GM12891 (cell line): ENCODE measurements around the gene ISG15.

Experiments used
- DNase-seq: peaks from one replicate; pipeline ENCODE4 v3.0.0; 2011; ENCODE audit warnings: low spot score; ENCODE audit not compliant: insufficient read length
- FAIRE-seq: peaks from 2 replicates; lab custom pipeline; 2011; peaks lifted over from hg19 to GRCh38; lab: Jason Lieb, UNC
- PAX5 ChIP-seq: IDR thresholded peaks from 2 replicates; pipeline ENCODE4 v1.6.1; 2011; ENCODE audit warnings: low read length, moderate library complexity, mild to moderate bottlenecking; ENCODE audit not compliant: insufficient read depth, severe bottlenecking
- POLR2A ChIP-seq: IDR thresholded peaks from 2 replicates; pipeline ENCODE4 v1.6.1; 2011; ENCODE audit warnings: low read depth, low read length, control low read depth
- POLR2AphosphoS5 ChIP-seq: IDR thresholded peaks from 2 replicates; pipeline ENCODE4 v1.6.1; 2011; ENCODE audit warnings: low read depth, low read length, control low read depth
- POU2F2 ChIP-seq: IDR thresholded peaks from 2 replicates; pipeline ENCODE4 v1.6.1; 2011; ENCODE audit warnings: low read depth, mild to moderate bottlenecking, control low read depth, low read length, moderate library complexity
- SPI1 ChIP-seq: IDR thresholded peaks from 2 replicates; pipeline ENCODE4 v1.6.1; 2011; ENCODE audit warnings: low read depth, low read length, control low read depth
- TAF1 ChIP-seq: IDR thresholded peaks from 2 replicates; pipeline ENCODE4 v1.6.1; 2011; ENCODE audit warnings: low read depth, low read length, control low read depth

The ISG15 gene

DNA sequence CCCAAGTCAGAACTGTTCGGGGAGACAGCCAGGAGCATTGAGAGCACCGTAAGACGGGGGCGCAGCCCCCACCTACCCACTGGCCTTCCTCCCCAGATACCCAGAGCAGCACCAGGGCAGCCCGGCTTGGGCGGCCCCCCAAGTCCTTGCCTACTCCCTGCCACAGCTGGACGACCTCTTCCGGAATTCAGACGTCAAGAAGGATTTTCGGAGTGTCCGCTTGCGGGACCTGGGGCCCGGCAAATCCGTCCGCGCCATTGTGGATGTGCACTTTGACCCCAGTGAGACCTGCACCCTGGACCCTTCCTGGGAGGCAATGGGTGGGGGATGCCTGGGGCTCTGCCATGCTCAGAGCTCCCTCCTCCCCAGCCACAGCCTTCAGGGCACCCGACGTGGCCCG lies 34.1 kb downstream of the ISG15 start:
- DNase-seq (no peak), FAIRE-seq (no peak)
- TF ChIP-seq POU2F2 (no peak), TAF1 (no peak), POLR2AphosphoS5 (no peak), SPI1 (no peak), POLR2A (no peak), PAX5 (no peak)

DNA sequence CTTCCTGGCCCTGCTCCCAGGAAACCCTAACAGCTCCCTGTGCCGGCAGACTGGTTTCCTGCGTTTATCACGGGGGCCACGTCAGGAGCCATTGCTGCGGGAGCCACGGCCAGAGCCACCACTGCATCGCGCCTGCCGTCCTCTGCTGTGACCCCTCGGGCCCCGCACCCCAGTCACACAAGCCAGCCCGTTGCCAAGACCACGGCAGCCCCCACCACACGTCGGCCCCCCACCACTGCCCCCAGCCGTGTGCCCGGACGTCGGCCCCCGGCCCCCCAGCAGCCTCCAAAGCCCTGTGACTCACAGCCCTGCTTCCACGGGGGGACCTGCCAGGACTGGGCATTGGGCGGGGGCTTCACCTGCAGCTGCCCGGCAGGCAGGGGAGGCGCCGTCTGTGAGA lies 34.7 kb downstream of the ISG15 start:
- FAIRE-seq (no peak), DNase-seq (no peak)
- no peak for TF ChIP-seq TAF1
- no peak for TF ChIP-seq SPI1
- TF ChIP-seq POLR2AphosphoS5: no peak
- no peak for TF ChIP-seq POLR2A
- no peak for TF ChIP-seq POU2F2
- no peak for TF ChIP-seq PAX5

DNA sequence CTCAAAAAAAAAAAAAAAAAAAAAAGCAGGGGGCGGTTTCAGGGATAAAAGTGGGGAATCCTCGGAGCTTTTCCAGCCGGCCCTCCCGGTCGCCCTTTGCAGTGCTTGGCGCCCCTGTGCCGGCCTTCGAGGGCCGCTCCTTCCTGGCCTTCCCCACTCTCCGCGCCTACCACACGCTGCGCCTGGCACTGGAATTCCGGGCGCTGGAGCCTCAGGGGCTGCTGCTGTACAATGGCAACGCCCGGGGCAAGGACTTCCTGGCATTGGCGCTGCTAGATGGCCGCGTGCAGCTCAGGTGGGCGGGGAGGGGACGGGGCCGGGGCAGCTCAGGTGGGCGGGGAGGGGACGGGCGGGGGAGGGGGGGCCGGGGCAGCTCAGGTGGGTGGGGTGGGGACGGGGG lies 35.5 kb downstream of the ISG15 start:
- DNase-seq: no peak
- no peak for FAIRE-seq
- TF ChIP-seq POLR2AphosphoS5 (no peak), TAF1 (no peak), SPI1 (no peak), POLR2A (no peak), POU2F2 (no peak), PAX5 (no peak)

- no peak for TF ChIP-seq POLR2A
- no peak for FAIRE-seq
- DNase-seq: no peak
These were observed 36.2 kb downstream of the ISG15 start for GRCh38 chr1:1049318-1050165.

DNA sequence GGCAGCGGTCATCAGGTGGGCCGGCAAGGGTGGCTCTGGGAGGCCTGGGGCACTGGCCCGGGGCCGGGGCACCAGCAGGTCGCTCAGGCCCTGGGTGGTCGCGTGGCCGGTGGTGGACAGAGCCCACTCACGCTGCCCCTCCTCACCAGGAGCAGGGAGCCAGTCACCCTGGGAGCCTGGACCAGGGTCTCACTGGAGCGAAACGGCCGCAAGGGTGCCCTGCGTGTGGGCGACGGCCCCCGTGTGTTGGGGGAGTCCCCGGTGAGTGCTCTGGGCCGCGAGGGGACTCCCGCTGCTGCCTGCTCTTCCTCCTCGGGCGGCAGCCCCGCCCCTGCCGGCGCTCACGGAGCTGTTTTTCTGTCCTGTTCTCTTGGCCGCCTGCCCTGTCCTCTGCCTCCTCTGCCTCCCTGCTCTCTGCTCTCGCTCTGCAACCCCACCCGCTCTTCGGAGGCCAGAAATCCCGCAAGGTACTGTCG lies 37.3 kb downstream of the ISG15 start:
- no peak for FAIRE-seq
- no peak for DNase-seq
- peak; percentile 29 for TF ChIP-seq PAX5
- 0 out of 2 replicates have a peak, but pooled peaks have one; percentile 12 for TF ChIP-seq SPI1
- TF ChIP-seq POLR2AphosphoS5: no peak

DNA sequence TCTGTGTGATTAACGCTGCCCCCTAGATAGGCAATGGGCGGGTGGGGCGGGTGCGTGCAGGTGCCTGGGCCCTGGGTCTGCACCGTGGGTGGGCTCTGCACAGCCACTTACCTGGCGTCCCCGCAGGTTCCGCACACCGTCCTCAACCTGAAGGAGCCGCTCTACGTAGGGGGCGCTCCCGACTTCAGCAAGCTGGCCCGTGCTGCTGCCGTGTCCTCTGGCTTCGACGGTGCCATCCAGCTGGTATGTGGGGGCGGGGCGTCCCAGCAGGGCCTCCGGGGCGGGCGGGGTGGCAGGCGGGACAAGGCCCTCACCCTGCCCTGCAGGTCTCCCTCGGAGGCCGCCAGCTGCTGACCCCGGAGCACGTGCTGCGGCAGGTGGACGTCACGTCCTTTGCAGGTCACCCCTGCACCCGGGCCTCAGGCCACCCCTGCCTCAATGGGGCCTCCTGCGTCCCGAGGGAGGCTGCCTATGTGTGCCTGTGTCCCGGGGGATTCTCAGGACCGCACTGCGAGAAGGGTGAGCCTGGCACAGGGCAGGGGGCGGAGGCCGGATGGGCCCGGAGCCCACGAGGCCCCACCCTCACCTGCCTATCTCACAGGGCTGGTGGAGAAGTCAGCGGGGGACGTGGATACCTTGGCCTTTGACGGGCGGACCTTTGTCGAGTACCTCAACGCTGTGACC lies 38.0 kb downstream of the ISG15 start:
- FAIRE-seq (no peak), DNase-seq (no peak)
- TF ChIP-seq PAX5: no peak
- TF ChIP-seq TAF1: no peak
- TF ChIP-seq POLR2A: no peak
- TF ChIP-seq POU2F2: no peak
- no peak for TF ChIP-seq SPI1
- no peak for TF ChIP-seq POLR2AphosphoS5

DNA sequence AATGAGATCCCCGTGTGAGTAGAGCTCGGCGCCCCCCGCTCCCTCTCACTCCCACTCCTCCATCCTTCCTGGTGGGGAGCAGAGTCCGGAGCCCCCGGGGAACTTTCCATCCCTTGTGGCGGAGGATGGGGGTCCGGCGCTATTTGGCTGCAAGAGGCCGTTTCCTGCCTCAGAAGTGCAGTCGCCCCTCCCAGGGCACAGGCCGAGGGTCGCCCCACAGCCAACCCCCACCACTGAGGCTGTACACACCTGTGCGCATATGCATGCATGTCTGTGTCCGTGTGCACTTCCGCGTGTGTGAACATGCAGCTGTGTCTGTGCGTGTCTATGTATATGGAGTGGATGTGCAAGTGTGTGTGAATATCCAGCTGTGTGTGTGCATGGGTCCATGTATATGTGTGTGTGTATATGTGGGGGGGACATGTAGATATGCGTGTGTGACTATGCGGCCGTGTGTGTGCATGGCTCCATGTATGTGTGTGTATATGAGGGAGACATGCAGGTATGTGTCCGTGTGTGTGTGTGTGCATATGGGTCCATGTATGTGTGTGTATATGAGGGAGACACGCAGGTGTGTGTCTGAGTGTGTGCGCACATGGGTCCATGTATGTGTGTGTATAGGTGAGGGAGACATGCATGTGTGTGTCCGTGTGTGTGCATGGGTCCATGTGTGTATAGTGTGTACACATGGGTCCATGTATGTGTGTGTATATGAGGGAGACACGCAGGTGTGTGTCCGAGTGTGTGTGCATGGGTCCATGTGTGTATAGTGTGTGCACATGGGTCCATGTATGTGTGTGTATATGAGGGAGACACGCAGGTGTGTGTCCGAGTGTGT lies 38.9 kb downstream of the ISG15 start:
- TF ChIP-seq POU2F2: no peak
- TF ChIP-seq SPI1: no peak
- no peak for TF ChIP-seq PAX5
- no peak for TF ChIP-seq POLR2AphosphoS5
- no peak for TF ChIP-seq TAF1
- TF ChIP-seq POLR2A: no peak
- FAIRE-seq (peak; percentile 60), DNase-seq (no peak)

DNA sequence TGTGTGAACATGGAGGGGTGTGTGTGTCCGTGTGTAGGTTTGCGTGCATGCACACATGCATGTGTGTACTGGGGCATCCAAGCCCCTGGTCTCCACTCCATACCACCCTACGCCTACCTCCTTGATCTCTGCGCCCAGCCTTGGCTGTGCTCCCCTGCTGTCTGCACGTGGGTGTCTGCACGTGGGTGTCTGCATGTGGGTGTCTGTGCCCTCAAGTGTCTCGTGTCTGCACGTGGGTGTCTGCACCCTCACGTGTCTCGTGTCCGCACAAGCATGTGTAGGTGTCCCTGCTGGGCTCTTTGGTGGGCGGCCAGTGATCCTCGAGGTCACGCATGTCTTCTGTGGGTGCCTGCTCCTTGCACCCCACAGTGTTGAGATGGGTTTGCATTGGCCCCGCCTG lies 39.7 kb downstream of the ISG15 start:
- no peak for DNase-seq
- FAIRE-seq: peak; percentile 5
- TF ChIP-seq POLR2A (no peak), TAF1 (no peak), POLR2AphosphoS5 (no peak)

DNA sequence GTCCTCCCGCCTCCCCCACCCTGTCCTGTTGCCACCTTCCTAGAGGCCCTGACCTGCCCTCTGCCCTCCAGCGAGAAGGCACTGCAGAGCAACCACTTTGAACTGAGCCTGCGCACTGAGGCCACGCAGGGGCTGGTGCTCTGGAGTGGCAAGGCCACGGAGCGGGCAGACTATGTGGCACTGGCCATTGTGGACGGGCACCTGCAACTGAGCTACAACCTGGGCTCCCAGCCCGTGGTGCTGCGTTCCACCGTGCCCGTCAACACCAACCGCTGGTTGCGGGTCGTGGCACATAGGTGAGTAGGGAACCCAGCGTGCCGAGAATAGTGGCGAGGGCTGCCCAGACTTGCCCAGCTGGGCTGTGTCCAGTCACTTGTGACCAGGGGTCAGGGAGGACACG lies 40.4 kb downstream of the ISG15 start:
- DNase-seq (no peak), FAIRE-seq (no peak)
- TF ChIP-seq PAX5: no peak
- no peak for TF ChIP-seq SPI1
